DOHH2 (cell line): Measurements from ENCODE around the gene CDKN2B-AS1.

Source experiments
- CTCF ChIP-seq: fragments of 200-600 bp; sonication (generic); IDR thresholded peaks from one replicate; pipeline ENCODE4 v1.5.1; 2014; ENCODE audit warnings: antibody characterized with exemption, mild to moderate bottlenecking, low read depth, low read length; ENCODE audit not compliant: poor library complexity, severe bottlenecking
- EZH2phosphoT487 ChIP-seq: fragments of 200-600 bp; sonication (generic); IDR thresholded peaks from 2 replicates; pipeline ENCODE4 v1.6.1; 2017; ENCODE audit warnings: borderline replicate concordance, mild to moderate bottlenecking, antibody characterized with exemption, low read length, moderate library complexity, mixed read lengths

- TF ChIP-seq CTCF (no peak), EZH2phosphoT487 (no peak)
These were observed 162.7 kb downstream of the CDKN2B-AS1 start for GRCh38 chr9:22157276-22157675.
